SHP77 (cell line): ENCODE data around the gene PTPRK.

ENCODE experiments used
- DNase-seq, 2 experiments: peaks; one replicate each; lab custom pipeline; 2025; lab: John Stamatoyannopoulos, UW

Gene PTPRK

DNA sequence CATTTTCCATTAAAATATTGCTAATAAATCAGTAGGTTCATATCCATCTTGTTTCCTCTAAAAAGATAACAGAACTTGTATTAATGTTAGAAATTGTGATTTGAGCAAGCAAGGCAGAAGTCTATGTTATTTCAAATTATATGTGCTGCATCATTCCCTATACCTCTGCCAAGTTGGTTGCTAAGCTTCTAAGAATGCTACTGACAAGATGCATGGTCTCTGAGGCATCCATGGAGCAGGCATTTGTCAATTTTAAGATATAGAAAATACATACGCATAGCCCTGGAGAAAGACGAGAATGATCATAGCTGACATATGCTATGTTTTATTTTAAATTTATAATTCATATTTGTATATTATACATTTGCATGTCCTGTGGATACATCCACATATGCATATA lies 451.2 kb downstream of the PTPRK start:
- DNase-seq, result no peak

DNA sequence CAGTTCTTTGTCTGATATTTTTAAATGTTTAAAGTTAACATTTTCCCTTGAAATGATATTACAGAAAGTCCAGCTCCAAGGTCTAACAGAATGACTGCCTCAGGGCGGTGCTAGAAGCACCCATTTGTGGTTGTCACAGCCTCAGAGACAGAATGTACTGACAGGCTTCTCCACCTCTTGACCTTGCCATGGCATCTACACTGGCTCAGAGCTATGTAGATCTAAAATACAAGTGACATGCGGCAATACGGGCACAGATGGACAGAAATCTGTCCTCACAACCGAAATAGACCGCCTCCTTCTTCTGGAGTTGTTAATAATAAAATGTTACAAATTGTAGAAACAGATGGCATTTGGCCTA lies 452.3 kb downstream of the PTPRK start:
- DNase-seq, result no peak

DNA sequence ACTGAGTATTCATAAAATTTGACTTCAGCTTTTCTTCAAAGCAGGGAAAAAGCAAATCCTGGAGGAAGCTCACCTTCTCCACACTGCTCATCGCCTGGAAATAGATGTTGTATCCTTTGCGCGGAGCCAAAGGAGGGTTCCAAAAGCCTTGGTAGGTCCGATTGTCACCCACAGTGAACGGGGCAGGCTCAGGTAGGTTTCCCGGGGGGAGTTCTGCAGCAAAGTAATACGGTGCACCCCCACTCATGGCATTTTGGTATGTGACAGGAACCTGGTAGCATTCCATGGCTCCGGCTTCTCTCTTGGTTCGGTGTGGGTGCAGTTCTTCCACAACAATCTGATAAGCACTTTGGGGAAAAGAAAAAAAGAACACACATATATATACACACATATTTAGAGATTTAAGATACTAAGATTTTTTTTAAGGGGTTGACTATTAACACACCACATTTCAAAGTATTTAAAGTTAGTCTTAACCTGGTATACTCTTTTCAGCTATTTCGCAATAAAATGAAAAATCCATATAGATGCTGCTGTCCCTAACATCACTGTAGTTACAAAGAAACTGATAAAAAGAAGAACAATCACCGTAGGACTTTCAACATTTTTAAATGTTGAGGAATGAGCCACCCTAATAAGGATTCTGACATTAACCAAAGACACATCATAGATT lies 452.8 kb downstream of the PTPRK start:
- no peak for DNase-seq

DNA sequence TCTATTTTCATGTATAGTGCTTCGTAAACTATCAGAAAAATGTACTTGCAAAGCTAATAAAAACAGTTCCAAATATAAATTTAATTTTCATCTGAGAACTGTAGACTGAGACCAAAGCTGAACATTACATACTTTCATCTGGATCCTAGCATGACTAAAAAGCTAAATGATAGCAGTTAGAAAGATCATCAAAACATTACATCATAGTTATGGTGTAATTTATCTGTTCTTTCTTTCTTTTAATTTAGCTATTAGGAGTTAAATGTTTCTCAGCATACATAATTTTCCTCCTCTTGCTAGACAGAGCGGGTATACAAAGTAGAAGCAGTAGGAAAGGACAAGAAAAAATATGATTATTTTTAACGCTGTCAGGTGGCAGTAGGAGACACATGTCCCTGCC lies 455.3 kb downstream of the PTPRK start:
- DNase-seq, result no peak

DNA sequence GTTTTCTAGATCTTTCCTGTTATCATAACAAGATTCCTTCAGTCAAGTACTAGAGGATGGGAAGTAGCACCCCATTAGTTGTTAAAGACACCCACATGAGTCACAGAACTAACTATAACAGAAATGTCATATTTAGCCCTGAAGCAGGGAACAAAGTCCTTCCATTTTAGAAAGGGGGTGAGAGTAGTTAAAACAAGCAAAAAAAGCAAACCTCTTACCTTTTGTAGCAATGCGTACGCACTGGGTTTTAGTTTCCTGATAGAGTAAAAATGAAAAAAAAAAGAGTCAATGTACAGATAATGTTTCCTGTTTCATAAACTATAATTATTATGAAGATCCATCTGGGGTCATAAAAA lies 455.9 kb downstream of the PTPRK start:
- DNase-seq, result no peak

DNA sequence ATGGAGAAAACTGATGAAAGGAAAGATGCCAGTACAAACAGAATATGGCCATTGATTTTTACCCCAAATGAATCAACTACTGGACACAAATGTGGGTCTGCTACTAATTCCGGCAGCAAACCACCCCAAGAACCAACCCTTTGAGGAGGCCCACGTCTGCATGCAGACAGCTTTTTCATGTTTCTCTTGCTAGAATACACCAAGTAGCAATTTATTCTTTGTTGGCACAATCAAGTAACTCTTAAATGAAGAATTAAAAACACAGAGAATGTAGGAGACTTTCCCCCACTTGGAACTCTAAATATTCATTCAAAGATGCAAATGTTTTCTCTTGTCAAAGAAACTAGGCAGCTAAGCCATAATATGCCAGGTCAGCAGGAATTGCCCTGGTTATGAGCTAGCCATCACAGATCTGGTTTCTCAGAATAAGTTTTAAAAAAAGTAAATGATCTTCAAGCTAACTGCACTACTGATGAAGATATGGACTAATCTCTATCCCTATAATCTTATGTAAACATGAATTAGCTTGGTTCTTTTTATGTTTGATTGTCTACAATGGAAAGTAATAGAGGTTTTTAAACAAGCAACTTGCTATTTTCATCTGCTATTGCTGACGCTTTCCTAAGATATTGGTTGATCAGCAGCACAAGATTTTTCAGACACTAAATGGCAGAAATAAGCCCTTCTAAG lies 456.4 kb downstream of the PTPRK start:
- no peak for DNase-seq

DNA sequence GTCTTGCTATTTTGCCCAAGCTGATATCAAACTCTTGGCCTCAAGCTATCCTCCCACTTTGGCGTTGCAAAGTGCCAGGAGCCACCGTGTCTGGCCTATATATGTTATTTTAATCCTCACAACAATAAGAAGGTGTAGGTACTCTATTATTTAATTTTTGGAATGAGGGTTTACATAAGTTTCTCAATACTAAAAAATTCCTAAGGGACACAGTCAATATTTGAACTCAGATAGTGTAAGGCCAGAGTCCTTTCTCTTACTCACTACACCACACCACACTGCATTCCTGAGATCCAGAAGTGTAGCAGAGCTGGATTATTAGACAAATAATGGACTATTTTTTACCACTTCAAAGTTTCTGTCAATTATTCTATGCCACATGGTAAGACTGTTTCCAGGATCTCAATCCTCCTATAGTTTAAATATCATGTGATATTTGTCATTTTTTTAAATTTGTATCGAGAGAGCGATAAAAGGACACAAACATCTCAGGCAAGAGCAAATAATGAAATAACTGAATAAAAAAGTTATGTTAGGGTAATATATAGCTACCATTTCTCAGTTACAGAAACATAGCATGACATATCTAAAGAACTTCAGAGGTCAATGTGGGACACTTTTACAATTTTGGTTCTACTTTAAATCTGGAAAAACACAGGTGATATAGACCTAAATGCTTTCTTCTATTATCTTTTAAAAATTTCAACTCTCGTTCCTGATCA lies 457.4 kb downstream of the PTPRK start:
- DNase-seq, result no peak

DNA sequence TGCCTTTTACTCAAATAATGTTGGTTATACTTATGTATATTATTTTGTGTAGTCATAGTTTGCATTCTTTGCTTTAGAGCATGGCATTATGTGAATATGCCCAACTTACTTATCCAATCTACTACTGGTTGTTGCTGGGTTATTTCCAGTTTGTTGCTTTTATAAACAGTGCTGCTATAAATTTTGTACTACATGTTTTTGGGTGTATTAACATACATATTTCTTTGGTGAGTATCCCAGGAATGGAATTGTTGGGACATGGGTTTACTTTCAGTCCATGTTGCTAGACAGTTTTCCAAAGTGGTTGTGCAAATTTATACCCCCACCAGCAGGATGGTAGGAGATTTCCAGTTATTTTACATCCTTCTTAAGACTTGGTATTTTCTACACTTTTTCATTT lies 462.5 kb downstream of the PTPRK start:
- no peak for DNase-seq

DNA sequence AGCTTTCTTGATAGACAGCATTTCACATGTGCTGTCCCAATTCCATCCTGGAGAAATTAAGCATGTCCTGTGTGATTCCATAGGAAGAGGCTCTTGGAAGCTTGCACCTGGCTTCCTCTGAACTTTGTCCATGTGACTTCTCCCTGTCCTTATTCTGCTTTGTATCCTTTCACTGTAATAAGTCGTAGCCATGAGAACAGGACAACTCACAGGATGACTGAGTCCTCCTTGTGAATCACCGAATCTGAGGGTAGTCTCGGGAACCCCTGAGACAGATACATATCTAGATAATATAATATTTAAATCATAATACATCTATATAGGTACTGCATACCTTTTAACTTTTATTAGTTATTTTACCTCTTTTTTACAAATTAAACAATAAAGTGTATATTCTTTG lies 462.9 kb downstream of the PTPRK start:
- no peak for DNase-seq

DNA sequence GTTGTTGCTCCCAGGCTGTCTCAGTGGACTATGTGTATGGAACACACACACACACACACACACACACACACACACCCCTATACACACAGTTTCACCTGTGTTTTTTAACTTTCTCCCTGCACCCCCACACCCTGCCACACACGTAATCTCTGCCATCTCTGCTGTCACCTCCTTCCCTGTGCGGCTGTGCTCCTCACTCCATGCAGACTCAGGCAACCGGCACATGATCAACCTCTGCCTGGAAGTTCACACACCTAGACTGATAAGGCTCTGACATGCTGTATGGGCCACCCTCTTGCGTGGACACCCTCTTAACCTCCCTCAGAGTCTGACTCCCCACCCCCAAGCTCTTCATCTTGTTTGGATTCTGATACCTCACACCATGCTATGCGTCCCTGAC lies 467.3 kb downstream of the PTPRK start:
- DNase-seq, result no peak

DNA sequence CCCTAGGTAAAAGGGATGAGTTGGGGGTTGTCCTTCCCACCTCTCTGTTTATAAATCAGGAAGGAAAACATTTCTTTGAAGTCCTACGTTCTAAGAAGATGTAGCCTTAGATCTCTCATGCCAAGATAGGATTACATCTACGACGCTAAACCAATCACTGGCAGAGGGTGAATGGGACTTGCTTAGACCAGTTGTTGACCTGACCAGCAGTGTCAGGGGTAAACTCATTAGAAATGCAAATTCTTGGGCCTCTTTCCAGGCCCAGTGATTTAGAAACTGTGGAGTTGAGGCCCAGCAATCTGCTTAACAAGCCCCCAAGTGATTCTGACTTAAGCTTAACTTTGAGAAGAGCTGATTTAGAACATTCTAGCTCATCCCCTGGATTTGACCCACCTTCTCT lies 472.4 kb downstream of the PTPRK start:
- no peak for DNase-seq

DNA sequence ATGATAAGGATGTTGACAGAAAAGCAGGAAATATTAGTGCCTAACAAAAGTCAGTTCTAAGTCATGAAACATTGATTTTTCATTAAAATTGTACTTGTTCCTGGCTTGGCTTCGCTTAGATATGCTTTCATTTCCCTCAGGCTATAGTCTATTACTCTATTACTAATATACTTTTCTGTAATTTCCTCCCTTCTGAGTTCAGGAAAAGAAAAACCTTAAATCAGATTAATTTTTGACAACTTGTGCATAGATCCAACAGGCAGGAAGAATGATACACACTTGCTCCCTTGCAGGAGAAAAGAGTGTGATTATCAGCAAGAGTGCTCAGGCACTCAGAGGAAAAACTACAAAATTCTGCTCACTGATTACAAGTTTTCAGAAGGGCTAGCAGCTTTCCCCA lies 474.4 kb downstream of the PTPRK start:
- DNase-seq, result no peak

DNA sequence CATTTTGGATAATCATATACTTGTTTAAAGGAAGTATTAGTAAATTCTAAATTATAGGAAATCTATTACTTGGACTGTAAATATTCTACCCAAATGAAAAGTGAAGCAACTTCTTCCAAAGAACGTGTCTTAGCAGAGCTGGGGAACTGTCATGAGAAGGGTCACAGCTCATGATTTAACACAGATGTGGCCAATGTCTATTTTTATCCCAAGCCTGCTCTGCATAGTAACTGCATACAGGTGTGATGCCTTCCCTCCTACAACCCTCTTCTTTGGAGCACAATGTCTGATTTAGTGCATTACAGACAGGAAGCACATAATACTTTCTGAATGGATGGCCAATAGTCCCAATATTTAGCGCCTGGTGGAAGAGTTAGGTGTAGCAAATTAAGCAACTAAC lies 480.9 kb downstream of the PTPRK start:
- peak; percentile 1 to 4 for DNase-seq

DNA sequence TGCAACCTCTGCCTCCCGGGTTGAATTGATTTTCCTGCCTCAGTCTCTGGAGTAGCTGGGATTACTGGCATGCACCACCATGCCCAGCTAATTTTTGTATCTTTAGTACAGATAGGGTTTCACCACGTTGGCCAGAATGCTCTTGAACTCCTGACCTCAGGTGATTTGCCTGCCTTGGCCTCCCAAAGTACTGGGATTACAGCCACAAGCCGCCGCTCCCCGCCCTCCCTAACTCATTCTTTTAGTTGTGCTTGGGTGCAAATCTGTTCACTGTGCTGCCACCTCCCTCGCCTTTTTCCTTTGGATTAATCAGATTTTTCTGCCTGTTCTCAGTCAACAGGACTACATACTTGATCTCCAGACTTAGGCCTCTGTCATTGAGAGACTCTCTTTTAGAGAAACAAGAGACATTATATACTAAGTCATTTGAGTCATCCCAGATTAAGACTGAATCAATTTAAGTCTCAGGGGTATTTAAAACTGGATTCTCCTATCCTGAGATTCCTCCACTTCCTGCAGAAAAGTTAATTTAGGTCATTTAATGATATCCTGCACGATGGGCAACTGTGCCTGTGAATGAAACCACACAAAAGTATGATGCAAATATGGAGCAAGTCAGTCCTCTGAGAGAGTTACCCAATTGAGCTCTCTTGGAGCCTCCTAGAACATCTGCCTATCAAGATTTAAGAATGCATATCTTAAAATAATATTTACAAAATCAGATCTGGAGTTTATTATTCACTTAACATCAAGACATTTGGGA lies 483.4 kb downstream of the PTPRK start:
- DNase-seq, result no peak

DNA sequence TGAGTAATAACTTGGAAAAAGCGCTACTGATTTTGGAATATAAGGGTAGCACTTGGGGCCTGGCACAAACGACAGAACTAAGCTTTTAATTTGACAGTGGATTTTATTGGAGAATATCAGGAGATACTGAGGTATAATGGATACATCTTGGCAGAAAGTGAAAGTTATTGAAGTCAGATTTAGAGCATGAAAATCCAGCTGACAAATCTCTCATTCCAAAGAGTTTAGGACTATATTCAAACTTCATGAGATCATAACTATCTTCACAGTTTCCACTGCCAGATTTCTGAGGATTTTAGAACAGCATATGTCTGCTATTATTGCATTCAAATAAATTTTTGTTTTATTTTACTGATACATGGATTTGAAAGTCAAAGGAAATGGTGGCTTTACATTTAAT lies 487.2 kb downstream of the PTPRK start:
- no peak for DNase-seq

DNA sequence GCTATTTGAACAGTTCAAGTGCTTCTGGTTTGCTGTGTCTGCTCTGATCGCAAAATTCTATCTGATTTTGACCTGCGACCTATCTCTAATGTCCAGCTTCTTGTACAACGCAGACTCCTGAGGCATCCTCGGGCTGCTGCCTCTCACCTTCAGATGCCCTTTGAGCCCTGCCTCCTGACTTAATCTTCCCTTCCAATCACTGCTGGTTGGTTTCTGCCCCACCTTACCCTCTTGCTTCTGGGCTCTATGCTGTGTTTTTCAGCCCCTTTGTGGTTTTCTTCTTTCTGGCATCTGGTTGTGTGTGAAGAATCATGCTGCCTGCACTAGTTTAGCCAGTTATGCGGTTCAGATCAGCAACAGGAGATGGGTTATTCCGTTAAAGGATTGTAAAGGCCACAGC lies 488.4 kb downstream of the PTPRK start:
- no peak for DNase-seq

DNA sequence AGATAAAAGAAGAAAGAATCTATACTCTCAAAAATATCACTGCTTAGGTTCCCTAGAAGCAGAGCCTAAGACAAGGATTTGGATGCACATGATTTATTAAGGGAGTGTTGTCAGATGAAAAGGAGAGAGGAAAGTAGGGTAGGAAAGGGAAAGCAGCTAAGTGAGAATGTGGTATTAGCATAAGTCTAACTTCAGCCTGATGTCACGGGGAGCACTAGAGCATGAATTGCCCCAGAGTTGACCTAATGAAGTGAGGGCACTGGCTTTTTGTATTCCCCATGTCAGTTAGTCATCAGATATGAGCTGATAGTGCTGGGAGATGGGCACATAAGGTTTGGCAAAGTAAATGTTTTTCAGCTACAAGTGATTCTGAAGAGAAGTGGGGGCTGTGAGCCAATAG lies 490.6 kb downstream of the PTPRK start:
- no peak for DNase-seq

DNA sequence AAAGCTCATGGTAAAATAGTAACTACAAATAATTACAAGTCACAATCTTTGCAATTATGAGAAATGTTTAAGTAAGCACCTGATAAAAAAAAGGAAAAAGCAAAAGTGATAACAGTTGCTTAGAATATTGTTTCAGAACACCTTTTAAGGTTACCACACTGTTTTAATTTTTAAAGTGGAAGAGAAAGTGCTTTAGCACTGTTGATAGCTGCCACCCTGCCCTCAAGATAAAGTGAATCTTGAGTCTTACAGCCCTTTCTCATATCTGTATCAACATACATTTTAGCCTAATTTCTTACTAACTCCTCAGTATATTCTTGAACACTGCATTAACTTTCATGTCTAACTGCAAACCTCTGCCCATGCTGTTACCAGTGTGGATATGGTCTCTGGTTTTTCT lies 492.2 kb downstream of the PTPRK start:
- DNase-seq, result no peak

DNA sequence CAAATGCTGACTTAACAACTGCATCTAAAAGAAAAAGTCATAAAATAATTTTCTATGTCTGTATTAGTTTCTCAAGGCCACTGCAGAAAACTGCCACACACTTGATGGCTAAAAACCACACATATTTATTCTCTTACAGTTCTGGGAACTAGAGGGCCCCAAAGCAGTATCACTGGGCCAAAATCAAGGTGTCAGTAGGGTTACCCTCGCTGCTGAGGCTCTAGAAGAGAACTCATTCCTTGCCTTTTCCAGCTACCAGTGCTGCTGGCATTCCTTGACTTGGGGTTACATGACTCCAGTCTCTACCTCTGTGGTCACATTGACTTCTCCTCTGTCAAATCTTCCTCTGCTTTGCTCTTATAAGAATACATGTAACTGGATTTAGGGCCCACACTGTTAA lies 494.9 kb downstream of the PTPRK start:
- DNase-seq, result no peak

DNA sequence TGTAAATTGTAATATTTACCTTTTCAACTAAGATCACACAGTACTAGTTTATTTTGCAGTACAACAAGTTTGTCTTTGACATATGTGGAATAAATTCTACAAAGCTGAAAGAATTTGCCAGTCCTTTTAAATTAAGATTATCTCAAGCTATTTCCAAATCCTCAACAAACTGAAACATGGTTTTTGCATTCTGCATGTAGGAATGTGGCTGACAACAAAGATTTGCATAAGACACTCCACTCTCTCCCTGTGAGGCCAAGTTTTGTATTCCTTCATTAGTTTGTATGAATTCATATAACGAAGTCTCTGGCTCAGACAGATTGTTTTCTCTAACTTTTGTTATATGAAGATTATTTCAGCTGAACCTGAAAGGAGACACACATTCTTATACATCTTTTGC lies 495.4 kb downstream of the PTPRK start:
- no peak for DNase-seq

DNA sequence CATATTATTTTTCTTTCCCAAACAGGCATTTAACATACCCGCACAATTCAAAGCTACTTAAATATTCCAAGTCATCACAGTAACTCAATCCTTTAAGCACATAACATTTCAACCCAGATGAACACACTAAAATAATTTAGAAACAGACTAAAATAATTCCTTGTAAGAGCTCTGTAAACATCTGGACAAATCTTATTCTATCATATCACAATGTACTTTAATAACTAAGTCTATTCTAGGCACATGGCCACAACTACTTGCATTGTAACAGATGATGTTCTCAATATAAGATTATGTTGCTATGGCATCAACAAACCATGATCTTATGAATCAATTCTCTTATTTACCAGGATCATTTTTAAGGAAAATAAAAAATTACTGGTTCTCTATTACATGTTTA lies 496.4 kb downstream of the PTPRK start:
- DNase-seq, result no peak

DNA sequence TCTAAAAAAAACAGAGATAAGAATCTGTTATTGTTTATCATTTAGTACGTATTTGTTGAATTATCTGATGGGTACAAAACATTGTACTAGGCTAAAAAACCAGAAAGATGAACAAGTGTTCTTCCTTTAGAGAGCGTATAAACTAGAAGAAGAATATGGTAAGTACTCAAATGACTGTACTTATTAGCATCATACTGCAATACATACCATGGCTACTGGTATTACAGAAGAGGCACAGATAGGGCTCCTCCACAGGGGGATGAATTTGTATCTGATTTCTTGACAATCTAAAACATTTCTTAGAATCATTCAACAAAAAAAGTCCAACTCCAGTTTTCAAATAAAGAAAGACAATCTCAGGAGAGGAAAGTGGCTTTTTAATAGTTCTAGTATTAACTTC lies 501.6 kb downstream of the PTPRK start:
- no peak for DNase-seq

DNA sequence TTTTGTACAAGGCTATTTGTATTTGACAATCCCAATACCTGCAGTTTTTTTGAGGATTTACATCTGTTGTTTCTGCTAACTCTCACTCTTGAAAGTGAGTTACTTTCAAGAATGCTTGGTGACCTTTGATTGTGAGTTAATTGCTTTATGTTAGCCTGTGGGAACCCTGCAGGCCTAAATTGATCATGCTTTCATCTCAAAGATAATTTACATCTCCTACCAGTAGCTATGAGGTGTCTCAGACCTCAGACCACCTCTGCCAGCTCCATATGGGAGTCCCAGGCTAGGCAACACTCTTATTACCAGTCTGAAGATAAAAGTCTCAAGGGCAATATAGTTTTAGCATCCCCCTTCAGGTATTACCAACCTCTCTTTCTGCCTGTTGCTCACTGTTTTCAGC lies 503.1 kb downstream of the PTPRK start:
- no peak for DNase-seq
